Neuronal stem cell (in vitro differentiated cells): ENCODE results near the gene LIM2.
A peak's percentile ranks its signal among the peaks of the same experiment; 100 is the strongest.
"Not testable (repeated sequence)": the region's sequence is repeated elsewhere in the genome, so short reads cannot be mapped to it uniquely, and the experiment has no call there.

Source experiments
- DNase-seq: peaks from one replicate; pipeline ENCODE4 v3.0.0-alpha.2; 2013; ENCODE audit warnings: low spot score
- H2AFZ ChIP-seq: one replicate; pipeline ENCODE4 v1.6.1; 2013; ENCODE audit warnings: mild to moderate bottlenecking, low read length, inconsistent platforms
- H2AK5ac ChIP-seq: 2 replicates; pipeline ENCODE4 v1.6.1; 2013; ENCODE audit warnings: low read depth, mild to moderate bottlenecking, inconsistent platforms, low read length, moderate library complexity, mixed read lengths
- H2BK120ac ChIP-seq: 2 replicates; pipeline ENCODE4 v1.6.1; 2013; ENCODE audit warnings: low read depth, mild to moderate bottlenecking, inconsistent platforms, low read length, moderate library complexity, mixed read lengths
- H2BK12ac ChIP-seq: one replicate; pipeline ENCODE4 v1.6.1; 2013; ENCODE audit warnings: low read length, inconsistent platforms
- H2BK15ac ChIP-seq: 2 replicates; pipeline ENCODE4 v1.6.1; 2013; ENCODE audit warnings: mild to moderate bottlenecking, low read length, inconsistent platforms, mixed read lengths
- H2BK5ac ChIP-seq: one replicate; pipeline ENCODE4 v1.6.1; 2013; ENCODE audit warnings: inconsistent platforms, mild to moderate bottlenecking, low read length, moderate library complexity
- H3K14ac ChIP-seq: one replicate; pipeline ENCODE4 v1.6.1; 2013; ENCODE audit warnings: low read length, inconsistent platforms
- H3K18ac ChIP-seq: 2 replicates; pipeline ENCODE4 v1.6.1; 2013; ENCODE audit warnings: low read length, inconsistent platforms
- H3K23ac ChIP-seq: 2 replicates; pipeline ENCODE4 v1.6.1; 2013; ENCODE audit warnings: low read depth, mild to moderate bottlenecking, mixed read lengths, low read length, inconsistent platforms; ENCODE audit not compliant: poor library complexity
- H3K27ac ChIP-seq: replicated peaks from 3 replicates; pipeline ENCODE4 v1.5.1; 2013; ENCODE audit warnings: low read length, inconsistent platforms
- H3K27me3 ChIP-seq, 3 experiments: 2 replicates each; pipeline ENCODE4 v1.6.1; 2013; ENCODE audit warnings: low read length in 3 of 3, mild to moderate bottlenecking in 2 of 3, inconsistent platforms in 1 of 3, low read depth in 1 of 3, mixed read lengths in 1 of 3, moderate library complexity in 1 of 3; ENCODE audit not compliant: control insufficient read depth in 3 of 3, insufficient read depth in 3 of 3
- H3K36me3 ChIP-seq, 2 donors: replicated peaks in 1 of 2; 2 replicates each; pipeline ENCODE4 v1.6.1; 2013; ENCODE audit warnings: low read length in 2 of 2; ENCODE audit not compliant: control insufficient read depth in 2 of 2, insufficient read depth in 2 of 2
- H3K4ac ChIP-seq: 2 replicates; pipeline ENCODE4 v1.6.1; 2013; ENCODE audit warnings: inconsistent platforms, mild to moderate bottlenecking, low read length, moderate library complexity
- H3K4me1 ChIP-seq, 2 donors: 1 replicate in 1 of 2; 2 replicates in 1 of 2; pipeline ENCODE4 v1.6.1; 2013; ENCODE audit warnings: low read length in 2 of 2, low read depth in 1 of 2; ENCODE audit not compliant: control insufficient read depth in 2 of 2, insufficient read depth in 1 of 2
- H3K4me2 ChIP-seq: one replicate; pipeline ENCODE4 v1.6.1; 2013; ENCODE audit warnings: mild to moderate bottlenecking, low read length, inconsistent platforms; ENCODE audit not compliant: insufficient read depth, poor library complexity, severe bottlenecking
- H3K4me3 ChIP-seq, 2 donors: 2 replicates each; pipeline ENCODE4 v1.5.1; 2013; ENCODE audit warnings: low read length in 2 of 2, mild to moderate bottlenecking in 2 of 2, inconsistent platforms in 1 of 2, moderate library complexity in 1 of 2
- H3K79me1 ChIP-seq: one replicate; pipeline ENCODE4 v1.6.1; 2013; ENCODE audit warnings: low read depth, mild to moderate bottlenecking, inconsistent platforms, low read length, moderate library complexity
- H3K9ac ChIP-seq: one replicate; pipeline ENCODE4 v1.6.1; 2013; ENCODE audit warnings: mild to moderate bottlenecking, low read depth, low read length, inconsistent platforms; ENCODE audit not compliant: poor library complexity
- H3K9me3 ChIP-seq, 2 donors: replicated peaks in 1 of 2; 2 replicates each; pipeline versions ENCODE3 to v1.6.1; 2013; ENCODE audit warnings: low read length in 2 of 2, mild to moderate bottlenecking in 2 of 2, inconsistent platforms in 1 of 2, low read depth in 1 of 2, mixed read lengths in 1 of 2, moderate library complexity in 1 of 2; ENCODE audit not compliant: control insufficient read depth in 2 of 2, insufficient read depth in 1 of 2
- H4K8ac ChIP-seq: one replicate; pipeline ENCODE4 v1.6.1; 2013; ENCODE audit warnings: low read depth, mild to moderate bottlenecking, inconsistent platforms, low read length, moderate library complexity
- H4K91ac ChIP-seq: one replicate; pipeline ENCODE4 v1.6.1; 2013; ENCODE audit warnings: low read length, low read depth, mild to moderate bottlenecking, inconsistent platforms; ENCODE audit not compliant: poor library complexity
- WGBS, 2 donors: extraction: QIAGEN DNeasy Blood & Tissue Kit; methylation state at CpG; one replicate each; pipeline ENCODE4 v1.1.7; 2013; ENCODE audit warnings: missing lambda C conversion rate in 2 of 2, mixed read lengths in 1 of 2; ENCODE audit not compliant: insufficient read length in 2 of 2, insufficient replicate concordance in 1 of 2; ENCODE audit errors: extremely low coverage in 2 of 2; 5-methylcytosine and 5-hydroxymethylcytosine counted together

LIM2 gene

DNA sequence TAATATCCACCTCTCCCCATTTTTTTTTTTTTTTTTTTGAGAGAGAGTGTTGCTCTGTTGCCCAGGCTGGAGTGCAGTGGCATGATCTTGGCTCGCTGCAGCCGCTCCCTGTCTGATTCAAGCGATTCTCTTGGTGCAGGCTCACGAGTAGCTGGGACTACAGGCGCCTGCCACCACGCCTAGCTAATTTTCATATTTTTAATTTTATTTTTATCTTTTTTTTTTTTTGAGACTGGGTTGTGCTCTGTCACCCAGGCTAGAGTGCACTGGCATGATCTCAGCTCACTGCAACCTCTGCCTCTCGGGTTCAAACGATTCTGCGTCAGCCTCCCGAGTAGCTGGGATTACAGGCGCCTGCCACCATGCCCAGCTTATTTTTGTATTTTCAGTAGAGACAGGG is 32.7 kb upstream of the LIM2 start:
- not testable (repeated sequence) for H2BK5ac ChIP-seq, H3K4me2 ChIP-seq, H3K36me3 ChIP-seq, H3K4me1 ChIP-seq, DNase-seq, H4K91ac ChIP-seq, H3K18ac ChIP-seq, H3K9me3 ChIP-seq, H3K79me1 ChIP-seq, H2AK5ac ChIP-seq, H2BK12ac ChIP-seq, H2BK120ac ChIP-seq, H3K14ac ChIP-seq, H4K8ac ChIP-seq, H3K23ac ChIP-seq, H3K4me3 ChIP-seq, H3K4ac ChIP-seq, H3K9ac ChIP-seq, H3K27me3 ChIP-seq, H3K27ac ChIP-seq, H2BK15ac ChIP-seq, H2AFZ ChIP-seq
- no CpG with 5 or more reads among the region's 11 CpGs for WGBS, 2 donors

DNA sequence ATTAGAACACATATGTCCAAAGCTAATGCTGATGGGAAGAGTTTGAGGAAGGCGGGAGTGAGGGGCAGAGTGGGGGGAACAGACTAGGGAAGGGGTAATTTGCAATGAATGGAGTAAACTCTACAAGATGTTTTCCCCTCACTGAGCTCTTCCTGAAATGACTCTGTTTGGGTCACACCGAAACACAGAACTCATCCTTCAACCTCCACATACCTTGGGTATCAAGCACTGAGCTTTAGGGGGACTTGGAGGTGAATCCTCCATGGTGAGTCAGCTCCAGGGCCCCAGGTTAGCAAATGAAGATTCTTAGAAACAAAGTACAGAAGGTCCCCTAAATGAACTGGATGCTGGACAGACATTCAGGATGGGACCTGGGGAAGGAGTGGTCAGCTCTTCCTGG is 30.9 kb upstream of the LIM2 start:
- H3K4me2 ChIP-seq = no peak overlapping the region
- no peak overlapping the region for H2BK15ac ChIP-seq
- no peaks in the 10 kb centered on the region for H3K79me1 ChIP-seq
- H3K4me3 ChIP-seq = no peak overlapping the region
- H3K4me1 ChIP-seq = peaks cover 0 to 1% of the 10 kb centered on the region in 2 donors
- no peak overlapping the region for H3K27ac ChIP-seq
- H3K14ac ChIP-seq = no peak overlapping the region
- no peak overlapping the region for H3K23ac ChIP-seq
- H4K8ac ChIP-seq = no peak overlapping the region
- no peak overlapping the region for H3K4ac ChIP-seq
- no peak overlapping the region for H2BK120ac ChIP-seq
- H3K27me3 ChIP-seq = peaks cover 0 to 3% (median 3%) of the 10 kb centered on the region in 3 experiments
- no peak overlapping the region for H2BK12ac ChIP-seq
- H3K9me3 ChIP-seq = no peaks in the 10 kb centered on the region
- no peak overlapping the region for H2AK5ac ChIP-seq
- WGBS, 2 donors = no CpG with 5 or more reads among the region's 2 CpGs
- no peak for DNase-seq
- no peak overlapping the region for H3K9ac ChIP-seq
- H2BK5ac ChIP-seq = no peak overlapping the region
- H2AFZ ChIP-seq = no peak overlapping the region
- H4K91ac ChIP-seq = no peak overlapping the region
- H3K36me3 ChIP-seq = peaks cover 0 to 4% of the 10 kb centered on the region in 2 donors
- no peak overlapping the region for H3K18ac ChIP-seq

DNA sequence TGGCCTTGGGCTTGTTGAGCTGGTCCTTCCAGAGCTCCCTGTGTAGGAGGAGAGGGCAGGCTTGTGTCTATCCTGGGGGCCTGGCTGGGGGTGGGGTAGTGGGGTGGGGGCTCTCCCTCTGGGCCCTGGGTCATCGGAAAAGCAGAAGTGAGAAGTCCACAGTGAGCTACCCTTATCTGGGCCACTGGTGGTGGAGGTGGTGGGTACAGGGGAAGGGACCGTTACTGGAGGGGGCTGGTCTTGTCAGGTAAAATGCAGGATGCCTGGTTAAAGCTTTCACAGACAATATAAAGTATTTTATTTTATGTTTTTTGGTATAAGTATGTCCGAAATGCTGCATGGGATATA is 30.0 kb upstream of the LIM2 start:
- no peak overlapping the region for H2BK5ac ChIP-seq
- H3K27ac ChIP-seq = no peak overlapping the region
- no peak overlapping the region for H3K9ac ChIP-seq
- H4K91ac ChIP-seq = no peak overlapping the region
- H3K36me3 ChIP-seq = peaks cover 0 to 4% of the 10 kb centered on the region in 2 donors
- H3K79me1 ChIP-seq = no peaks in the 10 kb centered on the region
- H2BK15ac ChIP-seq = no peak overlapping the region
- no peak for DNase-seq
- H3K4me3 ChIP-seq = no peak overlapping the region
- H3K14ac ChIP-seq = no peak overlapping the region
- H2AFZ ChIP-seq = no peak overlapping the region
- no peak overlapping the region for H3K18ac ChIP-seq
- no peaks in the 10 kb centered on the region for H3K9me3 ChIP-seq
- peaks cover 0 to 1% of the 10 kb centered on the region in 2 donors for H3K4me1 ChIP-seq
- no CpG with 5 or more reads among the region's 3 CpGs for WGBS, 2 donors
- peak overlapping the region; percentile 28 for H2BK120ac ChIP-seq
- no peak overlapping the region for H2AK5ac ChIP-seq
- no peak overlapping the region for H3K23ac ChIP-seq
- H3K4ac ChIP-seq = no peak overlapping the region
- no peak overlapping the region for H2BK12ac ChIP-seq
- H3K4me2 ChIP-seq = no peak overlapping the region
- H4K8ac ChIP-seq = no peak overlapping the region
- peaks cover 0 to 3% (median 3%) of the 10 kb centered on the region in 3 experiments for H3K27me3 ChIP-seq

DNA sequence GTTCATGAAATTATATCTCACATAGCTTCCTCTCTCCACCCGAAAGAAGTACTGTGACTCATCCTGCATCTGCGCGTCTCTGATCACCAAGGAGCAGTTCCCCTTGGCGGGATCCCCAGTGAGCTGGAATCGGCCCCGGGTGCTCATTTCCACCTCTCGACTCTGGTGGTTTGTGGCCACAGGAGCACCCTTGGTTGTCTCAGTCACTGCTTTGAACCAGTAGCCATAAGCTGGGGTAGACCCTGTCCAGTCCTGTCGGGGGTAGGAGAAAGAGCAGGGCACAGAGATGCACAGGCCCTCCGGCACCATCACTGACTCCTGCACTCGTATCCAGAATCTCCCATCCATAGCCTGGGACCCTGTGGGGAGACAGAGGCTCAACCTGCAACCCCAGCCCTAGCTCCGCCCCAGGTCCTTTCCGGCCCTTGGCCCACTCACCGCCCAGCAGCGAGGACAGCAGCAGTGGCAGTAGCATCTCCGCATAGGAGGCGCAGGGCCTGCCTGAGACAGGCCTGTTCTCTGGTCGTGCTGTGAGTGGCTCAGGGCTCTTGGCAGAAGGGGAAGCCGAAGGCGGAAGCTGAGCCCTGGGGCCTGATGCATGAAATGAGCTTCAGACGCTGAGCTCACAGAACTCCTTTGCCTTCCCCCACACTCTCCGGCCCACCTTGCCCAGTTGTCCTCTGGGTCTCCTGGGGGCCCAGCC is 29.5 kb upstream of the LIM2 start, which contains the start of gene SIGLEC10:
SIGLEC10 (minus strand) TSS at position 536 of the 703 bp plus-strand sequence; CDS start at position 475, 61 bp downstream.
- Histone ChIP-seq H3K4me1 (peaks cover 0 to 1% of the 10 kb centered on the region in 2 donors), H2BK120ac (peak within 1 kb of the TSS; percentile 28), H3K27me3 (peaks cover 0 to 3% (median 3%) of the 10 kb centered on the region in 3 experiments), H2AFZ (no peak within 1 kb of the TSS), H3K4ac (peak within 1 kb of the TSS; percentile 66), H2AK5ac (no peak within 1 kb of the TSS), H4K8ac (no peak within 1 kb of the TSS), H2BK15ac (no peak within 1 kb of the TSS), H2BK5ac (no peak within 1 kb of the TSS), H3K36me3 (peaks cover 0 to 4% of the 10 kb centered on the region in 2 donors), H3K9me3 (no peaks in the 10 kb centered on the region), H3K4me2 (no peak within 1 kb of the TSS), H3K27ac (no peak within 1 kb of the TSS), H3K14ac (no peak within 1 kb of the TSS), H3K4me3 (no peak within 1 kb of the TSS), H3K23ac (peak within 1 kb of the TSS; percentile 96), H3K9ac (no peak within 1 kb of the TSS), H3K79me1 (no peaks in the 10 kb centered on the region), H3K18ac (peak within 1 kb of the TSS; percentile 76), H2BK12ac (peak within 1 kb of the TSS; percentile 58), H4K91ac (no peak within 1 kb of the TSS)
- WGBS, 2 donors = no CpG with 5 or more reads among the region's 21 CpGs
- no peak for DNase-seq
